HG02571 (cell line): Measurements from ENCODE around the gene PHF21B.

Source experiments
- ATAC-seq: cut with Tn5 transposase; IDR thresholded peaks from one replicate; pipeline ENCODE4 v1.9.1; 2021; ENCODE audit warnings: mild to moderate bottlenecking, moderate library complexity; ENCODE audit not compliant: unreplicated experiment

PHF21B gene

DNA sequence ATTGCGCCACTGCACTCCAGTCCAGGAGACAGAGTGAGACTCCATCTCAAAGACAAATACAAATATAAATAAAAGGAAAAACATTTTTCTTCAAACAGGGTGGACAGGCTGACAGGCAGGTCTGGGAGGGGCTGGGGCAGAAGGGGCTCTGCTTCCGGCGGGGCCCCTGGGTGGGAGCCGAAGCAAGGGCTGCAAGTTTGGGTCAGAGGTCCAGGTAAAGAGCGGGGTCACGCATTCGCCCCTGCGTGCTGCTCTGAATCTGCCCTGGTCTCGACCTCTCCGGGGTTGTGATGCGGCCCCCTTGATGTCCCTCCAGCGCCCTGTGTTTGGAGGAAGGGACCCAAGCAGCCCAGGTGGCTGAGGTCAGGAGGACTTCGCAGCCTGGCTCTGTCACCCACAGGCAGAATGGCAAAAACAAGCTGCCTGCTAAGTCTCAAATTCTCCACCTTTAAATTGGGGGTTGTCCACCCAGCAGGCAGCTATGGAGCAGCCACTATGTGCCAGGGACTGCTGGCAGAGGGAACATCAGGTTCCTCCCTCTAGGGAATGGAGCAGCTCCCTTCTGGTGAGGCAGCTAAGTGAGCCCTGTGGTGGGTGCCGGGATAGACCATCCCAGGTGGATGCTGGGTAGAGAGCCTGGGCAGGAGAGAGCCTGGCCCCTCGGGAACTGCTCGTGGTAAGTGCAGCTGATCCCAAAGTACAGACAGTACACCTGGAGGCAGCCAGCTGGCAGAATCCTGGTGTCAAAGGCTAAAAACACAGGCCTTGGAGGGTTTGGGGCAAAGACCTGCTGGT, 10.3 kb upstream of the PHF21B start:
- no peak for ATAC-seq

DNA sequence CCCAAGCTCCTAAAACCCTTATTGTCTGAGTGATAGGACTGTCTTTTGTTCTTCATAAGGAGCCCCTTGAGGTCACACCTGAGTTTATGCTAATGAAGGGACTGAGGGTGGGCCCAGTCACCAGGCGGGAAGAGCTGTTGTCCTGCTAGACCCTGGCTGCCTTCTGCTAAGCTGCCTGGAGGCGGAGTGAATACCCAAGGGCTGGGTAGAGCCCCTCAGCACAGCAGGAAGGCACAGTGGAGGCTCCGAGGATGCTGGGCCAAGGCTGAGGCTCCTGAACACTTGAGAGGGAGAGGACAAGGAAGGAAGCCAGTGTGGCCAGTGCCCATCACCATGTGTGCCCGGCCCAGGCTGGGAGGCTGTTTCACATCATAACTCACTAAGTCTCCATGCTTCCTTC, 4.8 kb upstream of the PHF21B start:
- ATAC-seq: no peak

DNA sequence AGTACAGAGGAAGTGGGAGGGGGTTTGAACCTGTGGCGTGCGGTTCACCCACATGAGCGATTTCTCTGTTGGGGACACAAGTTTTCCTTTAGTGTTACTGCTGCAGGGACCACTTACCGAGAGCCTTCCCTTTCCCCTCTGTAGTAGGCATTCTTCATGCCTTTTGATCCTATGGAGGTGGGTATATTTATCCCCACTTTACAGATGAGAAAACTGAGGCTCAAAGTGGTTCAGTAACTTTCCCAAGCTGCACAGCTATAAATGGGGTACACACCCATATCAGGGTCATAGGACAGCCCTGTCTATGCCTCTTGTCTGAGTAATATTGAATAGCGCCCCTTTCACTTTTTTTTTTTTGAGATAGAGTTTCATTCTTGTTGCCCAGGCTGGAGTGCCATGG, 3.3 kb upstream of the PHF21B start:
- ATAC-seq: no peak

DNA sequence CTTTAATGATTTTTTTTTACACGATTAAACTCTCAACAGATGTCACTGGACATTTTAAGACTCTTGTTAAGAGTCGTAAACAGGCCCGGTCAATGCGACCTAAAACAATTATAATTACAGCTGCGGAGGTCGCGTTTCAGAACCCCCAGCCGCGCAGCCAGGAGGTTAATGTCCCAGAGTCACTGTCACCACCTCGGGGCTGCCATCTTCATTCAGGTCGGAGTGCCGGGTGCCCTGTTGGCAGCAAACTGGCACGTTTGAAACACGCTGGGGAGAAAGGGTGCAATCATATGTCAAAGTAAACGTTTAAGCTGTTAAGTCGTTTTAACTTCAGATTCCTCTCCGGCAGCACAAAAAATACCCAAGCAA, 711 bp upstream of the PHF21B start:
- no peak for ATAC-seq

DNA sequence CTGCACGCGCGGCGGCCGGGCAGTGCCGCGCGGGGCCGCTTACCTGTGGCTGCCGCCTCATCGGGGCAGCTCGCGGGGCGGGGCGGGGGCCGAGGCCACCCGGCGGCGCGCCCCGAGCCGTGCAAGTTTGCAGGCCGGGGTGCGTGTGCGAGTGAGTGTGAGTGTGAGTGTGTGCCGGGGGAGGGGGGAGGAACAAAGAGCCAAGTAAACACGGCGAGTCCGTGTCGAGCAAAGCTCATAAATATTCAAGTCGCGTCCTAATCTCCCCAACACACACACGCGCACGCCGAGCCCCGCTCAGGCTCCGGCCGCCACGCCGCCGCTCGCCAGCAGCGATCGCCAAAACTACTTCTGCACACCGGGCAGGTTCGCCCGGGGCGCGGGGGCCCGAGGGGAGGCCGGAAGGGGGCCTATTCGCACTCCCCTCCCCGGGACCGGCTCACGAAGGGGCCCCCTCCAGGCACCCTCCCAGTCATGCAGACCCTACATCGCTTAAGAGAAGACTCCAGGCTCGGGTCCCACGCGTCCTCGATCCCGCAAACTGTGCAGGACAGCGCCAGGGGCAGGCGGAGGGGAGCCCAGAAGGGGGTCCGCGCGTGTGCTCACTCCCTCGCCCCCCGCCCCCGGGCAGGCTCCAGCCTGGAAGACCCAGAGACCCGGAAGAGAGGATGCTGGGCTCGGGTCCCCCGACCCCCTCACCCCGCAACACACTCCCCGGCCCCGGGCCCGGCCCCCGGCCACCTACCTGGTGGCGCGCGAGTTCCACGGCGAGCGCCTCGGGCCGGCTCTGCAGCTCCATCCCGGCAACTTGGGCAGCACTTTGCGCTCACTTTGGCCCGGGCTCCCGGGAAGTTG, 827 bp downstream of the PHF21B start:
- ATAC-seq: no peak

DNA sequence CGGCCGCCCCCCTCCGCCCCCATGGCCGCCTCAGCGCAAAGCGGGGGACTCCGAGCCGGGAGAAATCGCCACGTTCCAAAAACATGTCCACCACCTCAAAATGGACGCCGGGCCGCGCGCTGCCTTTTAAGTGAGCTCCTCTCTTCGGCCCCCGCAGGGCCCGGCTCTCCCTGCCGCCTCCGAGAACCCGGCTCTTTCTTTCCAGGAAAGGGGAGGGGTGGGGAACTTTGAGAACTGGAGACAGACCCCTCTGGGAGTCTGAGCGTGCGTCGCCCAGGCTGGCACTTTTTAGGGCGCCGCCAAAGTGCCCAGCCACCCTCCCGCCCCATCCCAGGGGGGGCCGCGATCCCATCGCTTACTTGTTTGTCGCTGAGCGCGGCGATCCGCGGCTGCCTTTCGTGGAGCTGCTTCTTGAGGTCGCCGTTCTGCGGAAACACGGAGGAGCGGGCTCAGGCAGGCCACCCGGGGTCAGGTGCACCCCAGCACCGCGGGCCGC, 1.6 kb downstream of the PHF21B start:
- no peak for ATAC-seq

DNA sequence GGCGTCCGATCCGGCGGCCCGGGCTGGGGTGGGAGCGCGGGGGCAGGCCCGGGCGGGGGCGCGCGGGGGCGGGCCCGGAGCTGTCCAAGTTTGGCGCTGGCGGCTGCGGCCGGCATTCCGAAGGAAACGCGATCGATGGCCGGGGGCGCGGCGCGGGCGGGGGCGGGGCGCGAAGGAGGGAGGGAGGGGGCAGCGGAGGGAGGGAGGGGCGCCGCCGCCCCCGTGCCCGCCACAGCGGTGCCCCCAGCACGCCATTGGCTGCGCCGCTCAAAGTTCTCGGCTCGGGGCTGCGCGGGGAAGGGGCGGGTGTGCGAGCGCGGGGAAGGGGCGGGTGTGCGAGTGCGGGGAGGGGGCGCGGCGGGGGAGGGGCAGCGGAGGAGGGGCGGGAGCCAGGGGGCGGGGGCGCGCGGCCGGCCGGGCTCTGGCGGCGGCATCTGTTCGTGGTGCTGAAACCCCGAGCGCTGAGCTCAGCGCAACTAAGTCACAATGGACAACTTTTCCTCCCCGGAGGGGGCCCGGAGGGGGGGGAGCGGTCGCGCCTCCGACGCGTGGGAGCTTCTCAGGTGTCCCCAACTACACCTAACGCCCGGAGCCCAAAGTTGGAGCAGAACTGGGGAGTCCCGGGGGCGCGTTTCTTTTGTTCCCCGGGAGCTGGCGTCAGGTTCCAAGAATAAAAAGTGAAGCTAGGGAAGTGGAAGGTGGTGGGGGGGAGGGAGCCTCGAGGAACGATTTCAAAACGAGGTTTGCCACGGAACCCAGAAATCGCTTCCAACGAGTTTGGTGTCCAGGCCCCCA, 2.2 kb downstream of the PHF21B start:
- no peak for ATAC-seq

DNA sequence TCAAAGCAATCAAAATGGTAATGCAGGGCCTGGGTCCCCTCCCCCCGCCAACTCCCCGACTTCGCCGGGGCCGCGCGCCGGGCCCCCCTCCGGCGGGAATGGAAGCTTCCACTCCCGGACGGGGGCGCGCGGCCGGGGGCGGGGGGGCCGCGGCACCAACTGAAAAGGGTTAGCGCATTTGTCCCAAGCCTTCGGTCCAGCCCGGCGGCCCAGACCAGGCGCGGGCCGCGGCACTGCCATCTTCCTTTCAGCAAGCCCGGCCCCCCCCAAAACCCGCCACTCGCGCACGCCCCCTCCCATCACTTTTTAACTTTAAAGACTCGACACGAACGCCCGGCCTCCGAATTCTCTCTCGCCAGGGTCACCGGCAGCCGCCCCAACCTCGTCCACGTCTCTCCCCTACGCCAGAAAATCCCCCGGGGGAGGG, 2.8 kb downstream of the PHF21B start:
- no peak for ATAC-seq

DNA sequence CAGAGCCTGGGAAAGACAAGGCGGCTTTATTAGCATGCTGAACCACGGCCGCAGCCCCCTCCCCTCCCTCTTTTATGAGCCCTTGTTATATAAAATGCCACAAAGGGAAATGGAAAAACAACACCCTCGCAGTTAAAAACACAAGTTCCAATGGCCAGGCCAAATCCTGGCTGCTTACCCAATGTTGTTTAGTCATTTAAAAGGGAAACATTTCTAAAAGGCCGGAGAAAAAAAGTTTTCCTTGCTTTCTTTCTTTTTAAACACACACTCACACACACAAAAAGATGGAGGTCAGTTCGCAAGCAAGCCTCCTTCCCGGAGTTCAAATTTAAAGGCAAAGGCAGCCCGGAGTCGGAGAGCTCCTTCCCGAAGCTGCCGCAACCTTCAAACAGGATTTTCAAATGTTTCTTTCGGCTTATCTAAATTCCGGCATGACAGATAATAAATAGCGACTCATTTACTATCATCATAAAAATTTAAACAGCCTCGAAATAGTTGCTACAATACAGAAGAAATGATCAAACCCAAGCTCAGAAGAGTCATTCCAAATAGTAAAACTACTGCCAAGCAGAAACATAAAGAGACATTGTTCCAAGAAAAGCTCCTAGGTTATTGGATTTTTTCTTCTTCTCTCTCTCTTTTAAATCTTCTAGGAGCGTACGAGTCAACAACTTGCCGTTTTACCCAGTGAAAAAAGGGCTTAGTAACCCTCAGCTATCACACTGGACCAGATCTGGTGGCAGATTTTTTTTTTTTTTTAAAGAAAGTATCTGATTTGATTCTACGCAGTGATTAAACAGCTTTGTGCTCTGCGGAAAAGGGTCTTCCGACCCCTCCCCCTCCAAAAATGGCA, 3.5 kb downstream of the PHF21B start:
- no peak for ATAC-seq

DNA sequence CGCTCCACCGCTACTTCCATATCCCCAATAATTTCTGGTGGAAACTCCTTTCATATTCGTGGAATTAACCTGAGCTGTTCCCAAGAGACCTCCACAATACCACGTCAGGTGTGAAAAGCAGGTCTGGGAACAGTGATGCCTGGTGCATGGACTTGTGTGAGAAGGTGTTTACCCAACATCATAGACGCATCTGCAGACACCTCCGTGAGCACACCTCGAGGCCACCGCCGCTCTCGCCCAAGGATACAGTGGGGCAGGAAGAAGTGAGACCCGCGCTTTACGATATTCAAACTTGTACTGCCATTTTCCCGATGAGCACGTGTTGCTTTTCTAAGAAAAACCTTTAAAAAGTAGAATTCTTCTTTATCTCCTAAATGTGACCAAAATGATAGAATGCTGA, 8.2 kb downstream of the PHF21B start:
- no peak for ATAC-seq

DNA sequence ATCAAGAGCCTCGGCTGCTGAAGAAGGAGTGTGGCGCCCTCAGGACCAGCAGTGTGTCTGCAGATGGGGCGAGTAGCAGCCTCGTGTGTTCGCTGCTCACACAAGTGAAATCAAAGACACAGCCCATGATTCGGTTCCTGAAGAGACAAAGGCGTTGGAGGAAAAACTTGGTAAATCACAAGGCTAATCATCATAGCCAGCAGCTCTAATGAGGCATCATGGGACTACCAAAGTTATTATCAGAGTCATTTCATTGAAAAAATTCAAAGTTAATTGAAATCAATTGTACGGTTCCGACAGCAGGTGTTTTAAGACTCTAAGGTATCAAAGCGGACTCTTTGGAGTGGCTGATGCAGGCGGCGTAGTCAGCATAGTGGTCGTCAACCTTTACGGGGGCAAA, 9.5 kb downstream of the PHF21B start:
- no peak for ATAC-seq

DNA sequence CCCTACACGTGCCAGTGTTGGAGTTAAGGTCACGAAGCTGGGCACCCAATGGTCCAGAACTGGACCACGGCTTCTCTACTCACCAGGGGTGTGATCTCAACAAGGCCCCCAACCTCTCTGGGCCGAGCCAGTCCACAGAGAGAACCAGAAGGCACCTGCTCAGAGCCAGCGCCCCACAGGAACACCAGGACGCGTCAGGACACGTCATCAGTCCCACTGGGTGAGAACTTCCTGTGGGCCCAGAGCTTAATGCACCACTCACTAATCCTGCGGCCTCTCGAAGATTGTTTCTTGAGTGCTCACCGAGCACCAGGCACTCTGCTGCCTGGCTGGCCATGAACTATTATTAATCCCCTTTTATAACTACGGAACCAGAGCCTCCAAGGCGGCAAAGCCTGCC, 10.1 kb downstream of the PHF21B start:
- no peak for ATAC-seq

DNA sequence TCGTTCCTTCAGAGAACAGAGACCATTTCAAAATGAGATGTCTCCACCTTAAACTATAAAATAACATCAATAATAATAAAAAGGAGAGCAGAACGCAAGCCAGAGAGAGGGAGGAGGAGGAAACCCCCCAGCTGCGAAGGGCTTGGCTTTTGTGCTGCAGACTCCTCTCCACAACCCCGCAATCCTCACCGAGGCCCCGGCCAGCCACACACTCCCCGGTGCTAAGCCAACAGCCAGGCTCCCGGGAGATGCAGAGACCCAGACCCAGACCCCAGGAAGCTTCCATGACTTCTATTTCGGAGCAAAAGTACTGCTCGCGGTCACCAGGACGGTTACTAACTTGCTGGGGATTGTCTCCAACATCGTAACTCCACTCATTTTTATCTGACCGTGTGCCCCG, 10.6 kb downstream of the PHF21B start:
- ATAC-seq: no peak

DNA sequence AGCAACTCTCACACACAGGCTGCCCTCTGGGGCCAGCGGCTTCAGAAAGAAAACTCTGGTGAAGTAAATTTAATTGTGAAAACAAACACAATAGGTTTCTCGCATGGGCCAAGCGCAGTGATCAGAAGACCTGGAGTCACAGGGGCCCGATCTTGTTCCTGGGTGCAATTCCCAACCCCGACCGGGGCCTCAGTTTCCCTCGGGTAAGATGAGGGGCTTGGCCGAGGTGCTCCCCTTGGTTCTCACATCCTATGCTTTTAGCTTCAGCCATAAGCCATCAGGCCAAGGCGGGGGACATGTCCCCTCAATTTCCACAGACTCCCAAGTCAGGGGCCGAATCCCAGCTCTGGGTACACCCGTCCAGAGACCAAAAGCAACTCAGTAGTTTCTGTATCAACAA, 11.5 kb downstream of the PHF21B start:
- no peak for ATAC-seq

DNA sequence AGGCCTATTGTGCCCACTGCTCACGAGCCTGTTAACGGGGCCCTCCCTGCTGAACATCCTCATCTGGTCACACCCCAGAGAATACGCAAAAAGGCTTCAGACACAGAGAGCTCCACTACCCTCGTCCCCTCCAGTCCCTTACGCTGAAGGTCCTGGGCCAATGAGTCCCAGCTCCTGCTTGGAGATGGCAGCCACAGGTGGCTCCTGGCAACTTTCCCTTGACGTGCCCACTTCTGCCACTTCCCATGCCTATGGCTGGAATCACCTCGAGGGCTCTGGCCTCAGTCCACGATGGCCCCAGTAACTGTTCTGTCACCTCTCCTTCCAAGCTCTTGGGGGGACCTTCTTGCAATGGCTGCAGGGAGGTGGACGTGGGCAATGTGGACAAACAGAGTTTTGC, 12.7 kb downstream of the PHF21B start:
- ATAC-seq: no peak

DNA sequence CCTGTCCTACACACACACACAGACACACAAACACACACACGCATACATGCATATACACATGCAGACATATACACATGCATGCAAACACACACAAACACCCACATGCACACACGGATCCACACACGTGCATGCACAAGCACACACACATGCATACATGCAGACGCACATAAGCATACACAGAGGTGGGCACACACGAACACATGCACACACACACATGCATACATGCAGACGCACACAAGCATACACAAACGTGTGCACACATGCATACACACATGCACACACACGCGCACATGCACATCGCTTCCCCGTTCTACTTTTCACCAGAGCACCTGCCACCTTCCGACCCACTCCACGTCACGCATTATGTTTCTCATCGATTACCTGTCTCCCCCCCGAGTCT, 13.2 kb downstream of the PHF21B start:
- no peak for ATAC-seq

DNA sequence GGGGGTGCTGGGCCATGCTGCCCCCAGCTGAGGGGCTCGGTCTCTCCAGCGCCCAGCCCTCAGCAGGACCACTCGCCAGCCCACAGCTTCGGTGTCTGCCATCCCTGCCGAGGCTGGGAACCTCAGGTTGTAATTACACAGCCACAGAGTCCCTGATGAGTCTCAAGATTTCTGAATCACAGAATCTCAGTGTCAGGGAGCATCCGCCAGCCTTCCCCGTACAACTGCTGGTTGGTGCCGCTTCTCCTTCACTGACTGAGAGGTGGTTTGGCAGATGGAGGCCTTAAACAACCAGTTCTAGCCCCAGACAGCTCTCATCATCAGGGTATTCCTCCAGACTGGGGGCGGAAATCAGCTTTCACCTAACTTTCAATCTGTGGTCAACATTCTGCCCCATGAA, 13.7 kb downstream of the PHF21B start:
- ATAC-seq: no peak

DNA sequence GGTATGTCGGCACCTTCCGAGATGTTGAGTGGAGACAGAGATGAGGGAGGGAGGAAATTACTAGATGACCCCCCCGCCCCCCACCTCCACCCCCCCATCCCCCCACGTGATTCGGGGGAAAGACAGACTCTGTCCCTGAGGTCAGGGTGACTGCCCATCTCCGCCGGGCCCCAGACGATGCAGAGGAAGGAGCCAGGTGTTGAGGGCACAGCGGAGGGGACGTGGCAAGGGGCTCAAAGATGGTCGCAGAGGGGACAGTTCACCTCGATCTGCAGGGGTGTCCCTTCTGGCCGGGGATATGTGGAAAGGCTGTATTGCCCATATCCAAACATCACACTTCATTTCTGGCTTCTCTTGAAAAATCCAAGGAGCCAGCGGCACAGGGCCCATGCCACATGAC, 14.1 kb downstream of the PHF21B start:
- no peak for ATAC-seq

DNA sequence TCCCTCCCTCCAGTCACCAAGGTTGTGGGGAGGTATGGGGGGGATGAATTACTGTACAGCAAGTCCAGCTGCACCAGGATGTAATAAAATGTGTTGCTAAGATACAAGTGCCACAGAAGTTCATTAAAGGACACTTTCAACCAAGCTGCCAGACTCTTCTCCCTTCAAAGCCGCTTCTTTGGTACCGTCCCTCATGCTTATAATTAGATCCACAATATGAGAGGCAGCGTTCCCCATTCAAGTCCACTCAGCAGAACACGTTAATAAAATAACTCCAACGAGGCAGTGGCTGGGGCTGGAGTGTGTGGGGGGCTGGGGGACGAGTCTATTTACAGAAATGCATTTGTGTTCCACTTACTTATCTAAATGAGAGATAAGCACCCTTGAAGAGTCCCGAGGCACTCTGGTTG, 14.7 kb downstream of the PHF21B start:
- no peak for ATAC-seq

DNA sequence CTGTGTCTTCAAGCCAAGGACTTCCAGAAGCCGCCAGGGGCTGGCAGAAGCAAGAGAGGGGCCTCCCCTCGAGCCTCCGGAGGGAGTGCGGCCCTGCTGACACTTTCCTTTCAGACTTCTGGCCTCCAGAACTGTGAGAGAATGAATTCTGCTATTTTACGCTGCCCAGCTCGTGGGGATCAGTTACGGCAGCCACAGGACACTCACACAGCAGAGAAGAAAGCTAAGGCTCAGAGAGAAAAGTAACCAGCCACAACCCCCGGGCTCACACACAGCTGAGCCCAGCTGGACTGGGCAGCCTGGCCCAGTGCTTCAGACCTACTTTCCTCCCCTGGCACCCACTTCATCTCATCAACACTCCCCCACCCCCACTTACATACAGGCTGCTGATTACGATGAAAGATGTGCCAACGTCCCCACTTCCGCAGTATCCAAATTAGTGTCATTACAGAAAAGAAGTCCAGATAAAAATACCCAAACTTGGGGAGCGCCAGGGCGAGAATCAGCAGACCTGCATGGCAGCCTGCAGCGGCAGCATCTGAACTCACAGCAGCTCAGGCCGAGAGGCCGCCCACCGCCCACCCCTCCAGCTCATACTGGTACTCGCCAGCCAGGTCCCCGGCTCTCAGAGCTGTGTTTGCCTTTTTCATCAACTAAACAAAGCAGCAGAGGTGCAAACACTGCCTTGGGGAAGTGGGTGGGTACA, 15.3 kb downstream of the PHF21B start:
- no peak for ATAC-seq
